SK-N-SH treated with all-trans-retinoic acid at 6 μM for 48 hours (cell line): Measurements from ENCODE around the gene GPC6.

Experiments
- BACH2 ChIP-seq: fragments of 250-450 bp; sonication (Bioruptor Pico); IDR thresholded peaks from 2 replicates; pipeline ENCODE4 v1.9.0; 2021; ENCODE audit warnings: mild to moderate bottlenecking, borderline replicate concordance
- PATZ1 ChIP-seq: fragments of 250-450 bp; sonication (Bioruptor Pico); IDR thresholded peaks from 2 replicates; pipeline ENCODE4 v1.8.0; 2020; ENCODE audit warnings: mild to moderate bottlenecking, moderate library complexity, borderline replicate concordance
- PPARA ChIP-seq: fragments of 250-450 bp; sonication (Bioruptor Pico); IDR thresholded peaks from 2 replicates; pipeline ENCODE4 v1.5.0; 2020; ENCODE audit warnings: mild to moderate bottlenecking, borderline replicate concordance
- RARB ChIP-seq: fragments of 250-450 bp; sonication (Bioruptor Pico); IDR thresholded peaks from 2 replicates; pipeline ENCODE4 v1.8.0; 2021; ENCODE audit warnings: mild to moderate bottlenecking, moderate library complexity
- ZC3H10 ChIP-seq: fragments of 250-450 bp; sonication (Bioruptor Pico); IDR thresholded peaks from 2 replicates; pipeline ENCODE4 v1.5.1; 2021; ENCODE audit warnings: mild to moderate bottlenecking, moderate library complexity
- ZFP30 ChIP-seq: fragments of 450-650 bp; formaldehyde crosslinking; IDR thresholded peaks from 2 replicates; pipeline ENCODE4 v1.5.0; 2022; ENCODE audit warnings: mild to moderate bottlenecking, moderate library complexity
- ZNF70 ChIP-seq: fragments of 450-650 bp; formaldehyde crosslinking; IDR thresholded peaks from 2 replicates; pipeline ENCODE4 v1.5.0; 2020; ENCODE audit warnings: mild to moderate bottlenecking, moderate library complexity
- TF ChIP-seq, protein P1 (sequence below): fragments of 250-450 bp; sonication (Bioruptor Pico); IDR thresholded peaks from 2 replicates; pipeline ENCODE4 v1.5.1; 2020; ENCODE audit warnings: low read depth, mild to moderate bottlenecking, moderate library complexity
- TF ChIP-seq, protein P2 (sequence below): fragments of 250-450 bp; sonication (Bioruptor Pico); IDR thresholded peaks from 2 replicates; pipeline ENCODE4 v1.5.1; 2021; ENCODE audit warnings: mild to moderate bottlenecking, moderate library complexity

DNA sequence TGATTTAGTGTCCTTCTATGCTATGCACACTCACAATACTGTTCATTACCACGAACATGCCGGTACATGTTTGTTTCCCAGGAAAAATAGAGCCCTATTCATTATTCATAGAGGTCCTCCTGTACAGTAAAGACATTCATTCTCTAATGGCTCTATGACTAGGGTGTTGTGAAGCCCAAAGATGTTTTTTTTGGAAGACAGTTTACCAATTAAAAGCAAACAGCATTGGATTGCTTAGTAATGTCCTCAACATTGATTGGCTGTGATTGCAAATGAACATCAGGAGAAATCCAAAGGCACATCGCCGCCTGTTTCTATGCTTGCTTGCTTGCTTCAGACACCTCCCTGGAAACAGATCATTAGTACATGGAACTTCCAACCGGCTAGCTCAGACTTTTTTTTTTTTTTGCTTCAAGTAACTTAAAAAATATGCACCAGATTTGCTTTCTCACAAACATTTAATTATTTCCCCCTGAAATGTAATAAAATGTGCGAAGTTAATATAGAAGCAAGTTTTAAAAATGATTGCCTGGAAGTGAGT lies 8.8 kb upstream of the GPC6 start:
- no peak for TF ChIP-seq RARB (CRISPR knock-in tag)
- no peak for TF ChIP-seq PATZ1 (CRISPR knock-in tag)
- no peak for TF ChIP-seq ZC3H10 (CRISPR knock-in tag)
- no peak for TF ChIP-seq PPARA (CRISPR knock-in tag)
- TF ChIP-seq, protein P1, sequence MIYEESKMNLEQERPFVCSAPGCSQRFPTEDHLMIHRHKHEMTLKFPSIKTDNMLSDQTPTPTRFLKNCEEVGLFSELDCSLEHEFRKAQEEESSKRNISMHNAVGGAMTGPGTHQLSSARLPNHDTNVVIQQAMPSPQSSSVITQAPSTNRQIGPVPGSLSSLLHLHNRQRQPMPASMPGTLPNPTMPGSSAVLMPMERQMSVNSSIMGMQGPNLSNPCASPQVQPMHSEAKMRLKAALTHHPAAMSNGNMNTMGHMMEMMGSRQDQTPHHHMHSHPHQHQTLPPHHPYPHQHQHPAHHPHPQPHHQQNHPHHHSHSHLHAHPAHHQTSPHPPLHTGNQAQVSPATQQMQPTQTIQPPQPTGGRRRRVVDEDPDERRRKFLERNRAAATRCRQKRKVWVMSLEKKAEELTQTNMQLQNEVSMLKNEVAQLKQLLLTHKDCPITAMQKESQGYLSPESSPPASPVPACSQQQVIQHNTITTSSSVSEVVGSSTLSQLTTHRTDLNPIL (CRISPR knock-in tag): no peak
- TF ChIP-seq BACH2 (CRISPR knock-in tag): no peak
- TF ChIP-seq, protein P2, sequence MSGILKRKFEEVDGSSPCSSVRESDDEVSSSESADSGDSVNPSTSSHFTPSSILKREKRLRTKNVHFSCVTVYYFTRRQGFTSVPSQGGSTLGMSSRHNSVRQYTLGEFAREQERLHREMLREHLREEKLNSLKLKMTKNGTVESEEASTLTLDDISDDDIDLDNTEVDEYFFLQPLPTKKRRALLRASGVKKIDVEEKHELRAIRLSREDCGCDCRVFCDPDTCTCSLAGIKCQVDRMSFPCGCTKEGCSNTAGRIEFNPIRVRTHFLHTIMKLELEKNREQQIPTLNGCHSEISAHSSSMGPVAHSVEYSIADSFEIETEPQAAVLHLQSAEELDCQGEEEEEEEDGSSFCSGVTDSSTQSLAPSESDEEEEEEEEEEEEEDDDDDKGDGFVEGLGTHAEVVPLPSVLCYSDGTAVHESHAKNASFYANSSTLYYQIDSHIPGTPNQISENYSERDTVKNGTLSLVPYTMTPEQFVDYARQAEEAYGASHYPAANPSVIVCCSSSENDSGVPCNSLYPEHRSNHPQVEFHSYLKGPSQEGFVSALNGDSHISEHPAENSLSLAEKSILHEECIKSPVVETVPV: no peak
- TF ChIP-seq ZNF70: no peak
- no peak for TF ChIP-seq ZFP30
